Hematopoietic multipotent progenitor cell (in vitro differentiated cells): ENCODE measurements around the gene SCGB3A1. TPM values are rescaled to one million over a fixed set of nuclear protein-coding genes. Genes with fewer than 3 reads are reported as not detected.

Source experiments
- total RNA-seq: library from RNA; depleted of rRNA; stranded (reverse); fragments of >200 nt; gene quantifications from one replicate; pipeline ENCODE4 v1.2.3, GENCODE V29; 2012

SCGB3A1 gene
- total RNA-seq, 1 donor = not detected

Other genes starting within 250 kb of the SCGB3A1 start
- gene GFPT2, start 238.2 kb downstream of the SCGB3A1 start, total RNA-seq = under 0.01 TPM
- 11.6 TPM for gene CNOT6, start 97.1 kb downstream of the SCGB3A1 start, total RNA-seq
- gene FLT4, start 58.1 kb upstream of the SCGB3A1 start, total RNA-seq = 0.27 TPM
- not detected for gene OR2Y1, start 148.6 kb upstream of the SCGB3A1 start, total RNA-seq
- 130 TPM for gene MGAT1, start 211.3 kb upstream of the SCGB3A1 start, total RNA-seq